Measurements from ENCODE around the gene ANXA7. TPM values are rescaled to one million over a fixed set of nuclear protein-coding genes. Genes with fewer than 3 reads are reported as not detected.
"Not testable (repeated sequence)": the region's sequence is repeated elsewhere in the genome, so short reads cannot be mapped to it uniquely, and the experiment has no call there.

ANXA7 gene
- polyA plus RNA-seq, 12 donors: 51.8 to 67.2 (median 60.4) TPM; not detected in 1

- DNase-seq: no peak
These were observed 740 bp downstream of the ANXA7 start for GRCh38 chr10:73413108-73413527.

DNA sequence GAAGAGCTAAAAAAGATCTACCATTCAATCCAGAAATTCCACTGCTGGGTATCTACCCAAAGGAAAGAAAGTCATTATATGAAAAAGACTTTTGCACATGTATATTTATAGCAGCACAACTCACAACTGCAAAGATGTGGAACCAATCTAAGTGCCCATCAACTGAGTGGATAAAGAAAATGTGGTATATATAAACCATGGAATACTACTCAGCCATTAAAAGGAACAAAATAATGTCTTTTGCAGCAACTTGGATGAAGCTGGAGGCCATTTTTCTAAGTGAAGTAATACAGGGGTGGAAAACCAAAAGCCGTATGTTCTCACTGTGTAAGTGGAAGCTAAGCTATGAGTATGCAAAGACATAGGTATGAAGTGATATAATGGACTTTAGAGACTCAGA is 3.0 kb downstream of the ANXA7 start:
- no peak for DNase-seq

DNA sequence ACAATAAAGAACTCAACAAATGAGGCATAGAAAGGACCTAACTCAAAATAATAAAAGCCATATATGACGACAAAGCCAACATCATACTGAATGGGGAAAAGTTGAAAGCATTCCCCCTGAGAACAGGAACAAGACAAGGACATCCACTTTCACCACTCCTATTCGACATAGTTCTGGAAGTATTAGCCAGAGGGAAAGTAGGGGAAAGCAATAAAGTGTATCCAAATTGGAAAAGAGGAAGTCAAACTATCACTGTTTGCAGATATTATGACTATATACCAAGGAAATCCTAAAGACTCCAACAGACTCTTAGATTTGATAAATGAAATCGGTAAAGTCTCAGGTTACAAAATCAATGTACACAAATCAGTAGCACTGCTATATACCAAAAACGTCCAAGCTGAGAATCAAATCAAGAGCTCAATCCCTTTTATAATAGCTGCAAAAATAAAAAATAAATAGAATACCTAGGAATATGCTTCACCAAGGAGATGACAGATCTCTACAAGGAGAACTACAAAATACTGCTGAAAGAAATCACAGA is 4.8 kb downstream of the ANXA7 start:
- DNase-seq: no peak

DNA sequence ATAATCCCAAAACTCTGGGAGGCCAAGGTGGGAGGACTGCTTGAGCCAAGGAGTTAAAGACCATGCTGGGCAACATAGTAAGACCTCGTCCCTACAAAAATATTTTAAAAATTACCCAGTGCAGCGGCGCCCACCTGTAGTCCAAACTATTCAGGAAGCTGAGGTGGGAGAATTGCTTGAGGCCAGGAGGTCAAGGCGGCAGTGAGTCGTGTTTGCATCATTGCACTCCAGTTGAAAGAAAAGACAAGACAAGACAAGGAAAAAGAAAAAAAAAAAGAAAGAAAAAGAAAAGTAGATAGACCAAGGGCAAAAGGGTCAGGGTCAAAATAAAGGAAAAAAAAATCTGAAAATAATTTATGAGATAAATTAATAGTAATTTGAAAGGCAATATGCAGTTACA is 5.8 kb downstream of the ANXA7 start:
- DNase-seq: no peak

DNA sequence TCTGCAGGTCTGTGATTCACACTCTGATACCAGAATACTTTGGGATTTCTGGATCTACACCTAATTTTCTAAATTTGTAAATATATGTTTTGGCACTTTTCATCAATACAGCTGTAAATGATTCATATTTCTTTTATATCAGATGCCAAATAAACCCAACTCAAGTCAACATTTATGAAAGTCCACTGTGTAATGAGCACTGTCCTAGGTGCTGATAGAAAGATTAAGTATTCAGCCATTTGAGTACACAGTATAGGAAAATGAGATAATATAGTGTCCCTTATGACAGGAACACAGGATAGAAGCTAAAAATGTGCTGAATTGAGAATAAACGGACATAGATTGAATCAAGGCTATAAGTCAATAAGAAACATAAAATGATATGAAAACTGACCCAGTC is 6.4 kb downstream of the ANXA7 start:
- no peak for DNase-seq

- DNase-seq: no peak
These were observed 7.0 kb downstream of the ANXA7 start for GRCh38 chr10:73406846-73407245.

DNA sequence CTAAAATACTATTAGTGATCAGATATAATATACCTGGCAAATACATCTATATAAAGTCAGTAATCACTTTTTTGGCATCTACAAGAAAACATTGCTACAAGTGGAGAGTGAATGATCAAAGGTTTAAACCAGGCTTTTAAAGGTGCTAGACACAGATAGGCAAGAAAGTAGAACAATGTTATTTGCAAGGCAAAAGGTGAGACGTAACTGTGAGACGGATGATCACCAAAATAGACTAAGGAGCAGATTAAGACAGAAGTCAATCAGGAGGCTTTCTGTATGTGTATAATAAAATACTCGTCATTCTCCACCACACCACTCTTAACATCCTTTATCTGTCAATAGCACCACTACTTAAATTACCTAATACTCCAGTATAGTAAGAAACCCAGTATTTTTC is 8.3 kb downstream of the ANXA7 start:
- no peak for DNase-seq

DNA sequence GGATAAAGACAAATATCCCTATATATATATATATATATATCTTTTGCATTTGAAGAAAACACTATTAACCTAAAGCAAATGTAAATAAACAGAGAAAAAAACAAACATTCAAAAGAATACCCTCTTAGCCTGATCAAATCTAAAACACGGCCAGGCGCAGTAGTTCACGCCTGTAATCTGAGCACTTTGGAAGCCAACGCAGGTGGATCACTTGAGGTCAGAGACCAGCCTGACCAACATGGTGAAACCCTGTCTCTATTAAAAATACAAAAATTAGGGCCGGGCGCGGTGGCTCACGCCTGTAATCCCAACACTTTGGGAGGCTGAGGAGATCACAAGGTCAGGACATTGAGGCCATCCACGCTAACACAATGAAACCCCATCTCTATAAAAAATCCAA is 9.2 kb downstream of the ANXA7 start:
- no peak for DNase-seq

DNA sequence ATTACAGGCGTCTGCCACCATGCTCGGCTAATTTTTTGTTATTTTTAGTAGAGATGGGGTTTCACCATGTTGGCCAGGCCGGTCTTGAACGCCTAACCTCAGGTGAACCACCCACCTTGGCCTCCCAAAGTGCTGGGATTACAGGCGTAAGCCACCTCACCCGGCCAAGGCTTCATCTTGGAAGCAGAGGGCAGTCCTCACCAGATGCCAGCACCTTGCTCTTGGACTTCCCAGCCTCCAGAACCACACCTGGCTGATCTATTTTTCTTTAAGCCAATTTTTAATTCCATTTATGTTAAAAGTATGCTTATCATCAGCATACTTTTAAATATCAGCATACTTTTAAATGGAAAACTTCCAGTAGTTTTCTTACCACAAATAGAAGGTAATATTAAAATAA is 12.2 kb downstream of the ANXA7 start:
- DNase-seq: no peak

DNA sequence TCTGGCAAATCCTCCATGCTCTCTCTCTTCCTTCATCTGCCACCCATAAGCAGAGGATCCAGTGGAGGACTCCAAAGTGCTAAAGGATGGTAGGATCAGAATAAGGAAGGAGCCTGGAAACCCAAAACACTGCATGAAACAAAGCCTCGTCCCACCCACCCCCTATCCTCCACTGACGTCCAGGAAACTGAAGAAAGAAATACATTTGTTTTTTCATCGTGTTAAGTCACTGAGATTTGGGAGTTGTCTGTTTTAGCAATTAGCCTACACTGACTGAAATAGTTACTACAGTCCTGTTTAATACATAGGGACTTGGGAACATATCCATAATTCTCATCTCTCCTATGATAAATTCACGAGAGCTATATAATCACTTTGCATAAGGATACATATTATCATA is 14.8 kb downstream of the ANXA7 start:
- DNase-seq: peak; percentile 18

DNA sequence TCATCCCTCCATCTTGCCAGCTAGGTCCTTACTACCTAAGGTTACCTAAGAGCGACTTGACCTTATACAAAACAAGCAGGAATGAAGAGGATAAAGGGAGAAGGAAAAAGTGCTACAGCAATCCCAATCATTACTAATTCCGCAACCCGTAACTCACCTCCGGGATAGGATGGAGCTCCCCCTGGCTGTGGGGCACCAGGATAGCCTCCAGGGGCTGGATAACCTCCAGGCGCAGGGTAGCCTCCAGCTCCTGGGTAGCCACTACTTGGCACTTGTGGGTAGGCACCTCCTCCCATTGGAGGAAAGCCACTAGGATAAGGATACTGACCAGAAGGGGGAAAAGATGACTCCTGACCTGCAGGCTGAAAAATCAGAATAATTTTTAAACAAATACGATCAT is 15.8 kb downstream of the ANXA7 start:
- no peak for DNase-seq

- DNase-seq: not testable (repeated sequence)
These were observed 19.5 kb downstream of the ANXA7 start for GRCh38 chr10:73394325-73394724.

GRCh38 chr10:73388228-73388627 is 25.6 kb downstream of the ANXA7 start:
- no peak for DNase-seq

- DNase-seq: no peak
These were observed 27.3 kb downstream of the ANXA7 start for GRCh38 chr10:73386583-73386982.

- DNase-seq: no peak
These were observed 34.7 kb downstream of the ANXA7 start for GRCh38 chr10:73379064-73379748.

DNA sequence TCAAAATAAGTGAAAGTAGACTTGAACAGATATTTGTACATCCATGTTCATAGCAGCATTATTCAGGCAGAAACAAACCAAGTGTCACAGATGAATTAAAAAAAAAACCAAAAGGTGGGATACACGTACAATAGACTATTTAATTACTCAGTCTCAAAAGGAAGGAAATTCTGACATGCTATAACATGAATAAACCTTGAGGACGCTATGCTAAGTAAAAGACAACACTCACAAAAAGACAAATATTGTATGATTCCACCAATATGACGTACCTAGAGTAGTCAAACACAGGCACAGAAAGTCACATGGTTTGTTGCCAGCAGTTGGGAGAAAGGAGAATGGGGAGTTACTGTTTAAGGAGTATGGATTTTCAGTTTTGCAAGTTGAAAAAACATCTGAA is 37.2 kb downstream of the ANXA7 start:
- no peak for DNase-seq

- no peak for DNase-seq
These were observed 45.6 kb downstream of the ANXA7 start for GRCh38 chr10:73368238-73368637.

GRCh38 chr10:73366381-73367298 is 47.2 kb downstream of the ANXA7 start:
- no peak for DNase-seq

DNA sequence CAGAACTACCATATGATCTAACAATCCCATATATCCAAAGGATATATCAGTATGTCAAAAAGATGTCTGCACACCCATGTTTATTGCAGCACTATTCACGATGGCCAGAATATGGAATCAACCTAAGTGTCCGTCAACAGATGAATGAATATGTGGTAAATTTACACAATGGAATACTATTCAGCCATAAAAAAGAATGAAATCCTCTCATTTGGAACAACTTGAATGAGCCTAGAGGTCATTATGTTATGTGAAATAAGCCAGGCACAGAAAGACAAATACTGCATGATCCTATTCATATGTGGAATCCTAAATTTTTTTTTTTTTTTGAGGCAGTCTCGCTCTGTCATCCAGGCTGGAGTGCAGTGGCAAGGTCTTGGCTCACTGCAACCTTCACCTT is 48.9 kb downstream of the ANXA7 start:
- DNase-seq: no peak

DNA sequence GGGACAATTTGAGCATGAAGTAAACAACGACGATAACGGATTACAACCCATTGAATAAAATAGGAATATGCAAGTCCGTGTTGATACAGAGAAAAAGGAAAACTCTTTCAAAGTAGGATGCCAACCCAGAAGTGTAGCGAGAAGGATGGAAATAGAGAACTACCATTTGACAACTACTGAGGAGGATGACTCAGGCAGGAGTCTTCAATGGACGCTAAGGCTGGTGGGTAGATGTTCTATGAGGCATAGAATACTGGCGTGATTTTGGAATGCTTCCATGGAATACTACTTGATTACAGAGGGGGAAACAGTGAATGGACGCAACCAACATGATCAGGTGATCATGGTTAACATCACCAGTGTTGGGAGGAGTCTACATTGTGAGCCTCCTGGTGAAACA is 54.4 kb downstream of the ANXA7 start:
- no peak for DNase-seq

DNA sequence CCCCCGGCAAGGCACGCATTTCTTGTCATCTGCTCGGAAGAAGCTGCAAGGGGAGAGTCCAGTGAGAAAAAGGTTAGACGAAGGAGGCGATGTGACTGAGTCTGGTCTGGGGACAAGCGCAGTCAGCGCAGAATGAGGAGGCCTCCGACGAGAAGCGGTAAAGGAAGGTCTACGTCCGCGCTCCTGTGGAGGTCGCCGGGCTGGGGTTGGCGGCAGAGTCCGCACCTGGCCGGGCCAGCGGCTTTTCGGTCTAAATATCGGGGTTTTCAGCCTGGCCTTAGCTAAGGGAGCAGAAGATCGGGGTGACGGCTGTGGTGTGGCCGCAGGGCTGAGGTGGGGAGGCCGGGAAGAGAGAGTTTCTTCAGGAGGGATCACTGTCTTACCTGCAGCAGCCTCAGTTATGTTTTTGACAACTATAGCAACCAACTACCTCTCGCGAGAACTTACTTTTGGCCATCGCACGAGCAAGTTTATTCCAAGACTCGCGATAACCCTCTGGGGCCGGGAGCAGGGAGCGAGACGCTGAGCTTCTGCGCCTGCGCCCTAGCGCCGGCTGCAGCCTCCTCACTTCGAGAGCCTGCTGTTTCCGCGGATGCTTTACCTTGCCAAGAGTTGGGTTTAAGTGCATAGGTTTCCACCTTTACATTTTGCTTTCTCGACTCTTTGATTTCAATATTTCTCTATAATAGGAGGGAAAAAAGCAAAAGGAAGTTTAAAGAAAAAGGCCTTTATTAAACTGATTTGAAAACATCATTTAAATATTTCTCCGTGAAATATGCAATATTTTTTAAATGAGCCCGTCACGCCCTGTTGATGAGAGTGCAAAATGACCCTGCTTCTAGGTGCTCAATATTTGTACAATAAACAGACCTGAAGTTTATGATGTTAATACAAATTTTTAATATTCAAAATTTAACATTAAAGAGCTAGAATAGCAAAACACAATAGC is 55.3 kb downstream of the ANXA7 start, which contains the start of gene CFAP70:
Gene CFAP70, minus strand, starts transcription at position 534 of the 949 bp plus-strand sequence. CDS start 4,068 bp downstream, outside the sequence.
- DNase-seq: peak; percentile 98

DNA sequence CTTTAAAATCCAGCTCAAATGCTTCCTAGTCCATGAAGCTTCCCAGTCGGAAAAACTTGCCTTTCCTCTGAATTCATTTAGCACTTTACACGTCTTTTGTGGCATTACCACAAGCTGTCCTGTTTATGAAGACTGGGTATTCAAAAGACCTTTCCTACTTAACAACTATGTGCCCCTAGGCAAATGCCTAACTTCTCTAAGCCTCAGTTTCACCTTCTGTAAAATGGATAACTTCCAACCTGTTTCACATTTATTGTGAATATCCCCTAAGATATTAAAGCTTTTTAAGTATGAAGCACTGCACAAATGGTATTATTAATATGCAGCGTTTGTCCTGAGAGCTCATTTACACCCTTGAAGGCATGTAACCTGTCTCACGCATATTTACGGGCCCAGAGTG is 56.0 kb downstream of the ANXA7 start:
- DNase-seq: no peak

Data from muscle of arm (tissue), 12 donors.